HL-60 (cell line): ENCODE measurements around the gene NKX2-2.

Source experiments
- DNase-seq, 2 experiments: peaks; one replicate each; pipeline ENCODE4 v3.0.0-alpha.2; 2010 to 2020; ENCODE audit warnings: low read depth in 1 of 2, low spot score in 1 of 2
- H3K27ac ChIP-seq: fragments of 250-450 bp; sonication (Bioruptor Pico); replicated peaks from 2 replicates; pipeline ENCODE4 v1.5.1; 2020; ENCODE audit warnings: mild to moderate bottlenecking, moderate library complexity
- H3K27me3 ChIP-seq: fragments of 250-450 bp; sonication (Bioruptor Pico); 2 replicates; pipeline ENCODE4 v1.5.1; 2021; ENCODE audit warnings: mild to moderate bottlenecking, moderate library complexity; ENCODE audit not compliant: insufficient read depth, poor library complexity, severe bottlenecking
- H3K4me3 ChIP-seq: replicated peaks from 2 replicates; pipeline ENCODE4 v1.5.1; 2011; ENCODE audit warnings: mild to moderate bottlenecking, control low read depth, low read length; ENCODE audit not compliant: insufficient read depth
- GABPA ChIP-seq: IDR thresholded peaks from 2 replicates; pipeline ENCODE4 v1.6.1; 2012; ENCODE audit warnings: low read depth
- POLR2AphosphoS5 ChIP-seq: IDR thresholded peaks from 2 replicates; pipeline ENCODE4 v1.6.1; 2012; ENCODE audit warnings: low read depth
- SPI1 ChIP-seq: IDR thresholded peaks from 2 replicates; pipeline ENCODE4 v1.6.1; 2012; ENCODE audit warnings: low read depth, mild to moderate bottlenecking, borderline replicate concordance
- TF ChIP-seq, protein P1 (sequence below): IDR thresholded peaks from one replicate; pipeline ENCODE4 v1.5.1; 2011; ENCODE audit warnings: low read length, control low read depth, inconsistent platforms; ENCODE audit not compliant: insufficient read depth
- TF ChIP-seq, protein P2 (sequence below): IDR thresholded peaks from 2 replicates; pipeline ENCODE4 v1.6.1; 2012; ENCODE audit warnings: low read depth; ENCODE audit not compliant: insufficient replicate concordance

NKX2-2 gene

GRCh38 chr20:21523281-21523868, 9.5 kb upstream of the NKX2-2 start:
- no peak for DNase-seq
- H3K4me3 ChIP-seq, result no peak overlapping the region
- H3K27me3 ChIP-seq, result peaks cover 76% of the 10 kb centered on the region
- TF ChIP-seq, protein P1, sequence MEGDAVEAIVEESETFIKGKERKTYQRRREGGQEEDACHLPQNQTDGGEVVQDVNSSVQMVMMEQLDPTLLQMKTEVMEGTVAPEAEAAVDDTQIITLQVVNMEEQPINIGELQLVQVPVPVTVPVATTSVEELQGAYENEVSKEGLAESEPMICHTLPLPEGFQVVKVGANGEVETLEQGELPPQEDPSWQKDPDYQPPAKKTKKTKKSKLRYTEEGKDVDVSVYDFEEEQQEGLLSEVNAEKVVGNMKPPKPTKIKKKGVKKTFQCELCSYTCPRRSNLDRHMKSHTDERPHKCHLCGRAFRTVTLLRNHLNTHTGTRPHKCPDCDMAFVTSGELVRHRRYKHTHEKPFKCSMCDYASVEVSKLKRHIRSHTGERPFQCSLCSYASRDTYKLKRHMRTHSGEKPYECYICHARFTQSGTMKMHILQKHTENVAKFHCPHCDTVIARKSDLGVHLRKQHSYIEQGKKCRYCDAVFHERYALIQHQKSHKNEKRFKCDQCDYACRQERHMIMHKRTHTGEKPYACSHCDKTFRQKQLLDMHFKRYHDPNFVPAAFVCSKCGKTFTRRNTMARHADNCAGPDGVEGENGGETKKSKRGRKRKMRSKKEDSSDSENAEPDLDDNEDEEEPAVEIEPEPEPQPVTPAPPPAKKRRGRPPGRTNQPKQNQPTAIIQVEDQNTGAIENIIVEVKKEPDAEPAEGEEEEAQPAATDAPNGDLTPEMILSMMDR, result no peak
- TF ChIP-seq, protein P2, sequence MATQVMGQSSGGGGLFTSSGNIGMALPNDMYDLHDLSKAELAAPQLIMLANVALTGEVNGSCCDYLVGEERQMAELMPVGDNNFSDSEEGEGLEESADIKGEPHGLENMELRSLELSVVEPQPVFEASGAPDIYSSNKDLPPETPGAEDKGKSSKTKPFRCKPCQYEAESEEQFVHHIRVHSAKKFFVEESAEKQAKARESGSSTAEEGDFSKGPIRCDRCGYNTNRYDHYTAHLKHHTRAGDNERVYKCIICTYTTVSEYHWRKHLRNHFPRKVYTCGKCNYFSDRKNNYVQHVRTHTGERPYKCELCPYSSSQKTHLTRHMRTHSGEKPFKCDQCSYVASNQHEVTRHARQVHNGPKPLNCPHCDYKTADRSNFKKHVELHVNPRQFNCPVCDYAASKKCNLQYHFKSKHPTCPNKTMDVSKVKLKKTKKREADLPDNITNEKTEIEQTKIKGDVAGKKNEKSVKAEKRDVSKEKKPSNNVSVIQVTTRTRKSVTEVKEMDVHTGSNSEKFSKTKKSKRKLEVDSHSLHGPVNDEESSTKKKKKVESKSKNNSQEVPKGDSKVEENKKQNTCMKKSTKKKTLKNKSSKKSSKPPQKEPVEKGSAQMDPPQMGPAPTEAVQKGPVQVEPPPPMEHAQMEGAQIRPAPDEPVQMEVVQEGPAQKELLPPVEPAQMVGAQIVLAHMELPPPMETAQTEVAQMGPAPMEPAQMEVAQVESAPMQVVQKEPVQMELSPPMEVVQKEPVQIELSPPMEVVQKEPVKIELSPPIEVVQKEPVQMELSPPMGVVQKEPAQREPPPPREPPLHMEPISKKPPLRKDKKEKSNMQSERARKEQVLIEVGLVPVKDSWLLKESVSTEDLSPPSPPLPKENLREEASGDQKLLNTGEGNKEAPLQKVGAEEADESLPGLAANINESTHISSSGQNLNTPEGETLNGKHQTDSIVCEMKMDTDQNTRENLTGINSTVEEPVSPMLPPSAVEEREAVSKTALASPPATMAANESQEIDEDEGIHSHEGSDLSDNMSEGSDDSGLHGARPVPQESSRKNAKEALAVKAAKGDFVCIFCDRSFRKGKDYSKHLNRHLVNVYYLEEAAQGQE, result no peak
- TF ChIP-seq POLR2AphosphoS5 (no peak), GABPA (no peak), SPI1 (no peak)
- H3K27ac ChIP-seq, result no peak overlapping the region

- TF ChIP-seq GABPA (no peak), SPI1 (no peak)
- TF ChIP-seq, protein P1, result no peak
- Histone ChIP-seq H3K4me3 (no peak overlapping the region), H3K27me3 (peaks cover 77% of the 10 kb centered on the region), H3K27ac (no peak overlapping the region)
- no peak for DNase-seq
Observed at GRCh38 chr20:21522481-21523280, 8.8 kb upstream of the NKX2-2 start.

DNA sequence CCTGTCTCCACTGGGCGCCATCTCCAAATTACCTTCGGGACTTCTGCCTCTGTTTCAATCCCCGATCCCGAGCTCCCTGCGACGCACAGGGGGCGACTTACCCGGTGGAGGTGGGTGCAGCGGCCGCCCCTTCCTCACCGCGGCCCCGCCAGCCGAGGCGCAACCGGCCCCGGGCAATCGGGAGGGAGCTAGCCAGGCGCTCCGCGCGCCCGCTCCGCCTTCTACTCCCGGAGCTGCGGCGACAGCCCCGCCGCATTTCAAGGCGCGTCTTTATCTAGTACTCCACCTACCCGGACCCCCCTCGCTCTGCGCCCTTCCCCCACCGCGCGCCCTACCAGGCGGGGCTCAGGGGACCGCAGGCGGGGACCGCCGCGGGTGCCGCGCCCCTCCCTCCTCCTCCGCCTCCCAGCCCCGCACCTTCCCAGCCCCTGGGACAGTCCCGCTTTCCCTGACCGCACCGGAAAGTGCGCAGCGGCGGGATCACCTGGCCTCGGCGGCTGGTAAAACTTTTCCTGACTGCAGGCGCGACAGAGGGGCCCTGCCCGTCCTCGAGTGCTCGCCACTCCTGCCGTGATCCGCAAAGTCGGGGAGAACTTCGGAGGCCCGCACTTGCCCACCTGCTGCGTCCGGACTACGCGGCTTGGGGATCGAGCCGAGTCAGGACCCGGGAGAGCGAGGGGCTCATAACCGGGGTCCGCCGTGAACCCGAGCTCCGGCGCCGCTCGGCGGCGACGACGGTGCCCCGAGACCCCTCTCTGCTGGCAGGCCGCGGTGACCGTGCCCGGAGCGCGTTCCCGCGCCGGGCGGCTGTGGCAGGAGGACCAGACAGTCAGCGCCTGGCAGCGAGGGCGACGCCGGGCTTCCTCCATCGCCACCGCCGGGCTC, 8.0 kb upstream of the NKX2-2 start:
- DNase-seq, result no peak
- TF ChIP-seq, protein P1, result no peak
- TF ChIP-seq, protein P2, result no peak
- no peak for TF ChIP-seq GABPA
- no peak for TF ChIP-seq SPI1
- no peak for TF ChIP-seq POLR2AphosphoS5
- no peak overlapping the region for H3K27ac ChIP-seq
- H3K27me3 ChIP-seq, result peaks cover 80% of the 10 kb centered on the region
- H3K4me3 ChIP-seq, result no peak overlapping the region
